Effector memory CD4-positive, alpha-beta T cell (primary cell): ENCODE measurements around the gene AMIGO3.
A peak's percentile ranks its signal among the peaks of the same experiment; 100 is the strongest.

Experiments
- DNase-seq, 3 donors: peaks; one replicate each; pipeline ENCODE4 v3.0.0-alpha.2; 2020
- H3K27ac ChIP-seq: 2 replicates; pipeline ENCODE4 v1.7.0; 2013; ENCODE audit warnings: mild to moderate bottlenecking, low read length, moderate library complexity; ENCODE audit not compliant: insufficient read depth, poor library complexity, severe bottlenecking
- H3K27me3 ChIP-seq: replicated peaks from 2 replicates; pipeline ENCODE4 v1.7.0; 2013; ENCODE audit warnings: mild to moderate bottlenecking, low read length; ENCODE audit not compliant: insufficient read depth, control insufficient read depth, poor library complexity, severe bottlenecking
- H3K36me3 ChIP-seq: 2 replicates; pipeline ENCODE4 v1.7.0; 2013; ENCODE audit warnings: mild to moderate bottlenecking, low read length, moderate library complexity; ENCODE audit not compliant: control insufficient read depth, insufficient read depth
- H3K4me1 ChIP-seq: 2 replicates; pipeline ENCODE4 v1.7.0; 2013; ENCODE audit warnings: low read length, mild to moderate bottlenecking; ENCODE audit not compliant: control insufficient read depth, insufficient read depth, poor library complexity, severe bottlenecking
- H3K4me3 ChIP-seq: 2 replicates; pipeline ENCODE4 v1.7.0; 2013; ENCODE audit warnings: low read length, low read depth, mild to moderate bottlenecking; ENCODE audit not compliant: insufficient read depth, poor library complexity, severe bottlenecking
- H3K9me3 ChIP-seq: 2 replicates; pipeline ENCODE4 v1.7.0; 2013; ENCODE audit warnings: mild to moderate bottlenecking, low read length, moderate library complexity; ENCODE audit not compliant: control insufficient read depth

Gene AMIGO3

GRCh38 chr3:49720855-49721595 lies 1.5 kb upstream of the AMIGO3 start:
- H3K36me3 ChIP-seq: peaks cover 17% of the 10 kb centered on the region
- H3K27ac ChIP-seq: no peak overlapping the region
- H3K4me1 ChIP-seq: peaks cover 22% of the 10 kb centered on the region
- no peak overlapping the region for H3K4me3 ChIP-seq
- H3K27me3 ChIP-seq: no peaks in the 10 kb centered on the region
- DNase-seq: no peak
- H3K9me3 ChIP-seq: no peaks in the 10 kb centered on the region

- peaks cover 16% of the 10 kb centered on the region for H3K4me1 ChIP-seq
- H3K27ac ChIP-seq: peak overlapping the region; percentile 35
- no peaks in the 10 kb centered on the region for H3K27me3 ChIP-seq
- H3K9me3 ChIP-seq: no peaks in the 10 kb centered on the region
- peak overlapping the region; percentile 72 for H3K4me3 ChIP-seq
- no peak for DNase-seq
- peaks cover 17% of the 10 kb centered on the region for H3K36me3 ChIP-seq
These were observed 648 bp downstream of the AMIGO3 start for GRCh38 chr3:49718858-49719213.

GRCh38 chr3:49717959-49718857 lies 1.3 kb downstream of the AMIGO3 start:
- Histone ChIP-seq H3K4me3 (peak overlapping the region; percentile 72), H3K4me1 (peaks cover 16% of the 10 kb centered on the region), H3K27ac (no peak overlapping the region), H3K9me3 (no peaks in the 10 kb centered on the region), H3K36me3 (peaks cover 17% of the 10 kb centered on the region), H3K27me3 (no peaks in the 10 kb centered on the region)
- no peak for DNase-seq

- no peaks in the 10 kb centered on the region for H3K27me3 ChIP-seq
These were observed 2.1 kb downstream of the AMIGO3 start for GRCh38 chr3:49717211-49717958.

GRCh38 chr3:49716691-49717210 lies 2.7 kb downstream of the AMIGO3 start:
- Histone ChIP-seq H3K27ac (no peak overlapping the region), H3K4me1 (peaks cover 13% of the 10 kb centered on the region), H3K36me3 (peaks cover 9% of the 10 kb centered on the region), H3K27me3 (no peaks in the 10 kb centered on the region), H3K9me3 (no peaks in the 10 kb centered on the region), H3K4me3 (no peak overlapping the region)
- DNase-seq: no peak

More at GRCh38 chr3:49717211-49717958, 2.1 kb downstream of the AMIGO3 start:
- Histone ChIP-seq H3K4me3 (no peak overlapping the region), H3K27ac (no peak overlapping the region), H3K4me1 (peaks cover 13% of the 10 kb centered on the region), H3K36me3 (peaks cover 15% of the 10 kb centered on the region), H3K9me3 (no peaks in the 10 kb centered on the region)
- no peak for DNase-seq

- Histone ChIP-seq H3K4me1 (peaks cover 13% of the 10 kb centered on the region), H3K9me3 (no peaks in the 10 kb centered on the region), H3K27me3 (no peaks in the 10 kb centered on the region), H3K27ac (no peak overlapping the region), H3K36me3 (peaks cover 4% of the 10 kb centered on the region), H3K4me3 (no peak overlapping the region)
- DNase-seq: no peak
These were observed 3.3 kb downstream of the AMIGO3 start for GRCh38 chr3:49716169-49716568.

- Histone ChIP-seq H3K36me3 (no peaks in the 10 kb centered on the region), H3K4me3 (no peak overlapping the region), H3K27ac (no peak overlapping the region), H3K9me3 (no peaks in the 10 kb centered on the region), H3K4me1 (peaks cover 13% of the 10 kb centered on the region), H3K27me3 (no peaks in the 10 kb centered on the region)
- no peak for DNase-seq
These were observed 3.8 kb downstream of the AMIGO3 start for GRCh38 chr3:49715611-49716121.

GRCh38 chr3:49714728-49715550 lies 4.5 kb downstream of the AMIGO3 start:
- no peaks in the 10 kb centered on the region for H3K27me3 ChIP-seq
- no peak overlapping the region for H3K27ac ChIP-seq
- no peak overlapping the region for H3K4me3 ChIP-seq
- H3K36me3 ChIP-seq: no peaks in the 10 kb centered on the region
- H3K9me3 ChIP-seq: no peaks in the 10 kb centered on the region
- no peak for DNase-seq
- H3K4me1 ChIP-seq: peaks cover 13% of the 10 kb centered on the region
